CD4-positive, alpha-beta T cell treated with Interleukin-4 for 1 hour (primary cell): ENCODE results near the gene ZNF750.

Experiments
- DNase-seq, 2 donors: peaks; one replicate each; pipeline ENCODE4 v3.0.0-alpha.2; 2020 to 2022

Gene ZNF750

GRCh38 chr17:82832881-82833475 lies 6.8 kb downstream of the ZNF750 start:
- no peak for DNase-seq

GRCh38 chr17:82832411-82832810 lies 7.4 kb downstream of the ZNF750 start:
- DNase-seq: no peak

- DNase-seq: no peak
These were observed 8.0 kb downstream of the ZNF750 start for GRCh38 chr17:82831818-82832200.

DNA sequence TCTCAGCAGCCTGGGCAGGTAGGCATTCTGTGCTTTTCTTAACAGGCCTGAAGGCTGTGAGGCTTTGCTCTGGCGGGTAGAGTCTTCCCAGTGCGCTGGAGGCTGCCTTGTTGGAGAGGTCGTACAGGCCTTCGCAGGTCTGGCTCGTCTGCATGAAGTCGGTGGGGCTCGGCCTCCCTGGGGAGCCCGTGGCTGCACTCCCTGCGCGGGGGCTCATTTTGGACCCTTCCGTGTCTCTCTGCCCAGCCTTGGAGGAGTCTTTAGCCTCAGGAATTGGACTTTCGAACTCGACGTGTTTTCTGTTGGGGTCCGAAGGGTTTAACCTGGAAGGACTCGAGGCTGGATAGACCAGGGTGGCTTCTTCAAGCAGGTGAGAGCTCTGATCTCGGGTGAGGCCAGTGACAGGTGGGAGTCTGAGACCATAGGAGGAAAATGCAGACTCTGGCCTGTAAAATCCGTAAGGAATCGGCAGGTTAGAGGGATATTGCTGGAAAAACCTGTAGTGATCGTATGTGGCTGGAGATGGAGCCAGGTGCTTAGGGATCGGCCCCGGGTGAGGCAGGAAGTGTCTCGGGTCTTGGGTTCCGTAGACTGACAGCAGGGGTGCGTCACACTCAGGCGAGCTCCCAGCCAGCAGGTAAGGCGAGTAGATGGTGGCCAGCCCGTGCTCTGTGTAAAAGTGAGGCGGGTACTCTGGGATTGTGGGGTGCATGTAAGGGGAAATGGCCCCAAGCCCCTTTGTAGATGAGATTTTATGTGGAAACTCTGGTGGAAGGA lies 8.6 kb downstream of the ZNF750 start:
- no peak for DNase-seq

GRCh38 chr17:82830249-82830661 lies 9.6 kb downstream of the ZNF750 start:
- no peak for DNase-seq

GRCh38 chr17:82828875-82829487 lies 10.8 kb downstream of the ZNF750 start:
- DNase-seq: no peak

DNA sequence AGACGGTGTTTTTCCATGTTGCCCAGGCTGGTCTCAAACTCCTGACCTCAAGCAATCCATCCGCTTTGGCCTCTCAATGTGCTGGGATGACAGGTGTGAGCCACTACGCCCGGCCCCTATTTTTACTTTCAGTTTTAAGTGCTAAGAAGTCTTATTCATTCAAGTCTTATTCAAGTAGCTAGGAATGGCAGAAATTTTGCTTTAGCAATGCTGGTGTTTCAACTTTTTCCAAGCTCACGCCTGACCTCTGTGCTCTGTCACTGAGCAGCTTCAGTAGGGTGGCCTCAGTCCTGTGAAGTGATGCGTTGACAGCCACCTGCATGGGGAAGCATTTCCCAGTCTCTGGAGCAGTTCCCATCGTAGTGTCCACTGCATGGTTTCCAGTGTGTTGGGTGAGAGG lies 12.9 kb downstream of the ZNF750 start:
- no peak for DNase-seq

GRCh38 chr17:82826211-82826610 lies 13.6 kb downstream of the ZNF750 start:
- DNase-seq: no peak

- DNase-seq: no peak
These were observed 14.2 kb downstream of the ZNF750 start for GRCh38 chr17:82825540-82826124.

DNA sequence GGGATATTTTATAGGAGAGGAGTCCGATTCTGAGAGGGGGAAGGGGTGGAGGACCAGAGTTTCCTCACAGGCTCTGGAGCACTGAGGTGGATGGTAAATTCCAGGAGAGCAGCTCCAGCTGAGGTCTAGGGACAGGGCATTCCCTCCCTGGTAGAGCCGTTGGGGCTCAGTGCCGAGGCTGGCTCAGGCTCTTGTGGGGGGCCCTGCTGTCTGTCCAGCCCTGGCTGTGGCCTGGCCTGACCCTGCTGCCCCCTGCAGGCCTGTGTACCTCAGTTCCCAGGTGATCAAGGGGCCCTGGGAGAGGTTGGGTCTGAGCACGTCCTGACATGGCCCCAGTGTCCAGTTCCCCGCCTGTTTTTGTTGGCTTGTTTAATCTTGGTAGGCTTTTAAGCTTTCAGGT lies 16.8 kb downstream of the ZNF750 start:
- DNase-seq: no peak

DNA sequence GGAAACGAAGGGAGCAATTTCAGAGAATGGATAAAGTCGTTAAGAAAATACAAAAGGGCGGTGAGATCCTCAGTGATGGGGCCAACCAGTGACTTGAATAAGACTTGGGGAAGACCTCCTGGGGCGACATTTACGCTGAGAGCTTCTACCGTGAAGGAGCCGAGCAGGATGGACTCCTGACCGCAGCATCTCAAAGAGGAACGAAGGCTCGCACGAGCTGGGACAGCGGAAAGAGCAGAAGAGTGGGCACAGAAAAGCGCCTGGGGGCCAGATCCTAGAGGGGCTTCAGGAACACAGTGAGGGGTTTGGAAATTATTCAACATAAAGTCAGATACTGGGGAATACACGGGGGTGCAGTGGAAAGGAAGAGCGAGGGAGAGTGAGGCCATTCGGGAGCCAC lies 17.5 kb downstream of the ZNF750 start:
- DNase-seq: no peak

- no peak for DNase-seq
These were observed 18.3 kb downstream of the ZNF750 start for GRCh38 chr17:82821554-82821953.

DNA sequence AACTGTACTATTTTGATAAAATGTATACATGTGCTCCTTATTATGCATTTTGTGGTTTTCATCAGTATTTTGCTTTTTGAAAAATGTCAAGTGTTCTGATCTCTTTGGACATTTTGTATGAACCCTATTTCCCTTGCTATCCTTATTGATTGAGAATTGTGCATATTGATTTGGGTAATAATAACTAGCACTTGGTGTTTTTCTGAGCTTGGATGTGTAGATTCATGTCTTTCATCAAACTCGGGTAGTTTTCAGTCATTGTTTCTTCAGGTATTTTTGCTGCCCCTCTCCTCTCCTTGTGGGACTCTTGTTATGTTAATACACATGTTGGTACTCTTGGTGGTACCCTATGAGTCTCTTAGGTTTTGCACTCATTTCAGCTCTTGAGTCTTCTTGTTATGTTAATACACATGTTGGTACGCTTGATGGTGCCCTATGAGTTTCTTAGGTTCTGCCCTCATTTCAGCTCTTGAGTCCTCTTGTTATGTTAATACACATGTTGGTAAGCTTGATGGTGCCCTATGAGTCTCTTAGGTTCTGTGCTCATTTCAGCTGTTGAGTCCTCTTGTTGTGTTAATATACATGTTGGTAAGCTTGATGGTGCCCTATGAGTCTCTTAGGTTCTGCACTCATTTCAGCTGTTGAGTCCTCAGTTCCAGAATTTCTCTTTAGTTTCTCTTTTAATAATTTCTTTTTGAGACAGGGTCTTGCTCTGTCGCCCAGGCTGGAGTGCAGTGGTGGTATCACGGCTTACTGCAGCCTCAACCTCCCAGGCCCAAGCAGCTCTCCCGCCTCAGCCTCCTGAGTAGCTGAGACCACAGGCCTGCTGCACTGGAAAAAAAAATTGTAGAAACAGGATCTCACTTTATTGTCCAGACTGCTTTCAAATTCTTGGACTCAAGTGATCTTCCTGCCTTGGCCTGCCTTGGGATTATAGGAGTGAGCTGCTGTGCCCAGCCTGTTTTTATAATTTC lies 19.3 kb downstream of the ZNF750 start:
- DNase-seq: no peak

GRCh38 chr17:82817947-82818346 lies 21.9 kb downstream of the ZNF750 start:
- DNase-seq: no peak

GRCh38 chr17:82816358-82816757 lies 23.5 kb downstream of the ZNF750 start:
- DNase-seq: no peak

GRCh38 chr17:82815790-82816305 lies 24.0 kb downstream of the ZNF750 start:
- DNase-seq: no peak

DNA sequence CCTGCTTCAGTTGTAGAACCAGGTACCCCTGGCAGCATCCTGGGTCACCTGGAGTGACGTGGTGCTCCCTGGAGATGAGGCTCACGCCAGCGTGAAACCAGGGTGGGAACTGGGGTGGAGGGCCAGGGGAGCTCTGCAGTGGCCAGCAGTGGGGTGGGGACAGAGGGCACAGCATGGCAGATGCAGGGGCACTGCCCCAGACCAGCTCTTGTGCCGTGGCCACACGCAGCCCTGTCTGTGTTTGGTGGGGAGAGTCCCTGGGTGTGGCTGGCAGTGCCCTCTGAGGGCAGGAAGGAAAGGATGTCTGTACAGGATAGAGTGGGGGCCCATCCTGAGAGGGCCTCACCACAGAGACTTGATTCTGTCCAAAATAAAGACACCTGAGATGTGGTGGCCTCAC lies 24.5 kb downstream of the ZNF750 start:
- DNase-seq: no peak

DNA sequence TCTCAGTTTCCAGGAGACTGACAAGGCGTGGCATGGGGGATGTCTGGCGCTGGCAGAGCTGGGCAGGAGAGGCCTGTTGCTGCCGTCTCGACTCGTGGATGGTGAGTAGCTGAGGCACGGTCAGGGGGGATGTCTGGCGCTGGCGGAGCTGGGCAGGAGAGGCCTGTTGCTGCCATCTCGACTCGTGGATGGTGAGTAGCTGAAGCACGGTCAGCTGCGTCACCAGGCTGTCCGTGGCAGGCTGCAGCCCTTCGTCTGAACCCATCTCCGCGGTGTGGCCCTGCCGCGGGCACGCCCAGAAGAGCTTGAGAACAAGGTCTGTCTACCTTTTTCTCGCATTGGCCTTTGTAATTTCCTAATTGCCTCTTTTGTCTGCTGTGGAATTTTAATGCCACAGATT lies 25.0 kb downstream of the ZNF750 start:
- no peak for DNase-seq

DNA sequence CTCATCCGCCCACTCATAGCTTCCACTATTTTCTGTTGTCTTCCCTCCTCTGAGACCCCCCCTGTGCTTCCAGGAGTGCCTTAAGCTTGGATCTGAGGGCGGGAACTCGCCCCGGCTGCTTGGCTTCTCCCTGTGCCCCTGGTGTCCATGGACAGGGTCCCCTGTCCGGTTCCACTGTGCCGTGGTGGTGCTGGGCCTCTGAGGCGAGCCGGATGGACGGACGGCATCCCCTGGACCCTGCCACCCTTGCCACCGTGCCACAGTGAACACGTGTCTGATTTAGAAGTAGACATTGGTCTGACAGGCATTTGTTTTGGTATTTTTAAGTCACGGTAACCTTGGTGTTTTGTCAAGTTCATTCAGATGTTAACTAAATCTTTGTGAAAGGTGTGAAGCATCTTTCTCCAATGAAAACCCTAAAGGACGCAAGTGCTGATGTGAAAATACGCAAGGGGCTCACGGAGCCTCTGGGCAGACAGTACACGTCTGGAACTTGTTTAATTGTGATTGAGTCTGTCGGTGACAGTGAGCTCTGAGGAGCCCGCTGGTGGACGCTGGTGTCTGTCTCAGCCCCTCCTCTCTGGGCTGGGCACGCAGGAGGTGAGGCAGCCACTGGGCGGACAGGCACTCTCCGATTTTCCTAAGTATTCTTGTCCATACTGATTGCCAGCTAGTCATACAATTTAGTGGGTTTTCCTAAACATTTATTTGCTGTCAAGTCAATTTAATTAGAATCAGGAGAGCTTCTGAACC lies 26.3 kb downstream of the ZNF750 start:
- DNase-seq: no peak

DNA sequence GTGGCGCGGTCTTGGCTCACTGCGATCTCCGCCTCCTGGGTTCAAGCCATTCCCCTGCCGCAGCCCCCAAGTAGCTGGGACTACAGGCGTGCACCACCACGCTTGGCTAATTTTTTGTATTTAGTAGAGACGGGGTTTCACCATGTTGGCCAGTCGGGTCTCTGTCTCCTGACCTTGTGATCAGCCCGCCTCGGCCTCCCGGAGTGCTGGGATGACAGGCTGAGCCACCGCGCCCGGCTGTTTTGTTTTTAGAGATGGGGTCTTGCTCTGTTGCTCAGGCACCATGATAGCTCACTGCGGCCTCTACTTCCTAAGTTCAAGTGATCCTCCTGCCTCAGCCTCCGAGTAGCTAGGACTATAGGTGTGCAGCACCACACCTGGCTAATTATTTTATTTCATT lies 27.2 kb downstream of the ZNF750 start:
- DNase-seq: no peak

DNA sequence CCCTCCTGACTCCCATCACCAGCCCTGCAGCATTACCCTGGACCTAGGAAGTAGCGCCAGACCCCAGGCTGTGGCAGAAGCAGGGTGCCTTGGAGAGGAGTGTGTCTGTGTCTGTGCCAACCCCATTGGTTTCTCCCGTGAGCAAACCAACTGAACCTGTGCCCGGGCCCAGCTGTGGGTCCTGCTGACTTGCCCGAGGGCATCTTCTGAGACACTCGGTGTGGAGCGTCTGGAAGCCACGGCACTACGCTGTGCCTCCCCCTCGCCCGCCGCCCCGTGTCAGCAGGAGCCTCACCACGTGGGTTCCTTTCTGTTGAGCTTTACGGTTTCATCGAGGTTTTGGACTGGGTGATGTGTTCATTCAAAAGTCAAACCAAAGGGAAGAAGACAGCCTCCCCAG lies 27.8 kb downstream of the ZNF750 start:
- no peak for DNase-seq
